Endodermal cell (in vitro differentiated cells): Measurements from ENCODE around the gene CYP4F8. TPM values are rescaled to one million over a fixed set of nuclear protein-coding genes. Genes with fewer than 3 reads are reported as not detected.

Source experiments
- DNase-seq: peaks from one replicate; pipeline ENCODE4 v3.0.0-alpha.2; 2017
- H3K27ac ChIP-seq: 2 replicates; pipeline ENCODE4 v1.5.1; 2013; ENCODE audit warnings: mild to moderate bottlenecking, low read depth, low read length, moderate library complexity
- H3K27me3 ChIP-seq: 2 replicates; pipeline ENCODE4 v1.6.1; 2013; ENCODE audit warnings: mild to moderate bottlenecking, low read length, moderate library complexity; ENCODE audit not compliant: insufficient read depth, control insufficient read depth, poor library complexity, severe bottlenecking
- H3K36me3 ChIP-seq: 2 replicates; pipeline ENCODE4 v1.7.0; 2013; ENCODE audit warnings: mild to moderate bottlenecking, low read length, moderate library complexity; ENCODE audit not compliant: control insufficient read depth, insufficient read depth
- H3K4me1 ChIP-seq: one replicate; pipeline ENCODE4 v1.7.0; 2013; ENCODE audit warnings: low read length; ENCODE audit not compliant: control insufficient read depth, insufficient read depth
- H3K4me3 ChIP-seq: 2 replicates; pipeline ENCODE4 v1.5.1; 2013; ENCODE audit warnings: mild to moderate bottlenecking, low read length, moderate library complexity
- H3K9ac ChIP-seq: 2 replicates; pipeline ENCODE4 v1.6.1; 2013; ENCODE audit warnings: mild to moderate bottlenecking, low read length, moderate library complexity; ENCODE audit not compliant: poor library complexity, severe bottlenecking; ENCODE audit errors: extremely low read depth
- H3K9me3 ChIP-seq: 2 replicates; pipeline ENCODE4 v1.6.1; 2013; ENCODE audit warnings: mild to moderate bottlenecking, low read length, moderate library complexity; ENCODE audit not compliant: control insufficient read depth
- H3K27ac Mint-ChIP-seq: 2 replicates; pipeline ENCODE4 v1.8.0; 2020; ENCODE audit warnings: mixed read lengths
- H3K27me3 Mint-ChIP-seq: 2 replicates; pipeline ENCODE4 v1.8.0; 2021; ENCODE audit warnings: mild to moderate bottlenecking, mixed read lengths; ENCODE audit not compliant: insufficient read depth
- H3K36me3 Mint-ChIP-seq: 2 replicates; pipeline ENCODE4 v1.8.0; 2020; ENCODE audit warnings: low read depth, mixed read lengths
- H3K4me1 Mint-ChIP-seq: 2 replicates; pipeline ENCODE4 v1.8.0; 2020; ENCODE audit warnings: mixed read lengths
- H3K4me3 Mint-ChIP-seq: 2 replicates; pipeline ENCODE4 v1.8.0; 2020; ENCODE audit warnings: mild to moderate bottlenecking, moderate library complexity, mixed read lengths
- H3K9me3 Mint-ChIP-seq: 2 replicates; pipeline ENCODE4 v1.8.0; 2020; ENCODE audit warnings: mild to moderate bottlenecking, mixed read lengths
- CTCF ChIP-seq: fragments of 200-600 bp; sonication (generic); conservative IDR thresholded peaks from 2 replicates; pipeline ENCODE4 v1.5.0; 2021; ENCODE audit warnings: antibody characterized with exemption, mild to moderate bottlenecking
- WGBS, 2 experiments: methylation state at CpG; one replicate each; pipeline versions ENCODE4 v1.1.5 to v1.1.7; 2013; ENCODE audit warnings: missing lambda C conversion rate in 2 of 2, mixed read lengths in 1 of 2; ENCODE audit not compliant: insufficient coverage in 1 of 2, insufficient read length in 1 of 2; 5-methylcytosine and 5-hydroxymethylcytosine counted together
- total RNA-seq, 2 donors: library from RNA; stranded (reverse); fragmentation: NEBNext Ultra II Directional in 1 of 2; extraction: Animal tissue kit (Norgen Biotek cat#: 25700) in 1 of 2; gene quantifications; 2 replicates in 1 of 2; 3 replicates in 1 of 2; pipeline ENCODE4 v1.2.1, GENCODE V29; 2021

Gene CYP4F8
- total RNA-seq, 2 donors from 2014 or later, result not detected

- H3K36me3 ChIP-seq, result no peaks in the 10 kb centered on the region
- WGBS, 2 experiments, result 58 to 64% methylated on average over 6 to 12 of the region's 12 CpGs
- no peaks in the 10 kb centered on the region for H3K36me3 Mint-ChIP-seq
- H3K4me3 Mint-ChIP-seq, result no peak overlapping the region
- H3K4me3 ChIP-seq, result no peak overlapping the region
- no peak for TF ChIP-seq CTCF
- DNase-seq, result no peak
- H3K4me1 ChIP-seq, result no peaks in the 10 kb centered on the region
- no peak overlapping the region for H3K9ac ChIP-seq
- H3K4me1 Mint-ChIP-seq, result no peaks in the 10 kb centered on the region
- no peak overlapping the region for H3K27ac ChIP-seq
- H3K9me3 Mint-ChIP-seq, result peaks cover 92% of the 10 kb centered on the region
- H3K27ac Mint-ChIP-seq, result no peak overlapping the region
- H3K27me3 ChIP-seq, result no peaks in the 10 kb centered on the region
- H3K27me3 Mint-ChIP-seq, result no peaks in the 10 kb centered on the region
- H3K9me3 ChIP-seq, result peaks cover 69% of the 10 kb centered on the region
Observed at GRCh38 chr19:15640904-15641597, 26.0 kb downstream of the CYP4F8 start.

GRCh38 chr19:15641901-15642491 is 27.0 kb downstream of the CYP4F8 start:
- DNase-seq, result no peak
- H3K9me3 ChIP-seq, result peaks cover 68% of the 10 kb centered on the region
- Mint-ChIP-seq H3K27me3 (no peaks in the 10 kb centered on the region), H3K4me3 (no peak overlapping the region), H3K36me3 (no peaks in the 10 kb centered on the region), H3K9me3 (peaks cover 98% of the 10 kb centered on the region), H3K4me1 (no peaks in the 10 kb centered on the region), H3K27ac (no peak overlapping the region)
- H3K27me3 ChIP-seq, result no peaks in the 10 kb centered on the region
- H3K4me1 ChIP-seq, result no peaks in the 10 kb centered on the region
- TF ChIP-seq CTCF, result no peak
- H3K36me3 ChIP-seq, result no peaks in the 10 kb centered on the region
- no peak overlapping the region for H3K4me3 ChIP-seq
- WGBS, 2 experiments, result 67 to 79% methylated on average over 3 to 5 of the region's 5 CpGs
- H3K9ac ChIP-seq, result no peak overlapping the region
- no peak overlapping the region for H3K27ac ChIP-seq

GRCh38 chr19:15642807-15643206 is 27.8 kb downstream of the CYP4F8 start:
- no peaks in the 10 kb centered on the region for H3K27me3 Mint-ChIP-seq
- H3K36me3 Mint-ChIP-seq, result no peaks in the 10 kb centered on the region
- no peaks in the 10 kb centered on the region for H3K36me3 ChIP-seq
- H3K4me3 Mint-ChIP-seq, result no peak overlapping the region
- no peak overlapping the region for H3K27ac Mint-ChIP-seq
- no peak for DNase-seq
- no peak overlapping the region for H3K27ac ChIP-seq
- no peaks in the 10 kb centered on the region for H3K27me3 ChIP-seq
- peaks cover 99% of the 10 kb centered on the region for H3K9me3 Mint-ChIP-seq
- H3K4me3 ChIP-seq, result no peak overlapping the region
- H3K4me1 Mint-ChIP-seq, result no peaks in the 10 kb centered on the region
- TF ChIP-seq CTCF, result no peak
- no peaks in the 10 kb centered on the region for H3K4me1 ChIP-seq
- peaks cover 67% of the 10 kb centered on the region for H3K9me3 ChIP-seq
- no peak overlapping the region for H3K9ac ChIP-seq
